Lower lobe of right lung (tissue), 2 donors: ENCODE data around the gene OPRL1. TPM values are rescaled to one million over a fixed set of nuclear protein-coding genes. Genes with fewer than 3 reads are reported as not detected.
A peak's percentile ranks its signal among the peaks of the same experiment; 100 is the strongest.

ENCODE experiments used
- ATAC-seq, 2 donors: fragments of 200-7000 bp; cut with Tn5 transposase; one replicate each; pipeline ENCODE4 v1.9.1; 2020 to 2022; ENCODE audit warnings: mild to moderate bottlenecking in 2 of 2, moderate library complexity in 2 of 2
- DNase-seq: peaks from one replicate; pipeline ENCODE4 v3.0.0-alpha.2; 2020
- H3K27ac ChIP-seq: fragments of 200-600 bp; one replicate; pipeline ENCODE4 v1.8.0; 2022
- H3K27me3 ChIP-seq: fragments of 200-600 bp; one replicate; pipeline ENCODE4 v1.8.0; 2022; ENCODE audit warnings: low read depth
- H3K36me3 ChIP-seq: fragments of 200-600 bp; one replicate; pipeline ENCODE4 v1.8.0; 2022; ENCODE audit warnings: mild to moderate bottlenecking
- H3K4me1 ChIP-seq: fragments of 200-600 bp; one replicate; pipeline ENCODE4 v1.8.0; 2022
- H3K4me3 ChIP-seq: fragments of 200-600 bp; one replicate; pipeline ENCODE4 v1.8.0; 2022; ENCODE audit warnings: mild to moderate bottlenecking
- H3K9me3 ChIP-seq: fragments of 200-600 bp; one replicate; pipeline ENCODE4 v1.8.0; 2022
- CTCF ChIP-seq: fragments of 200-600 bp; IDR thresholded peaks from one replicate; pipeline ENCODE4 v1.8.0; 2022; ENCODE audit warnings: antibody characterized with exemption, mild to moderate bottlenecking
- intact Hi-C: fragments of 100-400 bp; cut with DNase I; formaldehyde crosslinking; loops from one replicate; pipeline ENCODE4 v1.11.0; 2022
- total RNA-seq: library from RNA; stranded (reverse); fragmentation: NEBNext Ultra II Directional; extraction: Animal tissue kit (Norgen Biotek cat#: 25700); gene quantifications from one replicate; pipeline ENCODE4 v1.2.1, GENCODE V29; 2021
- donor health status: DM: no; HTN: yes; CAD: no; lungs with severe emphysema.

OPRL1 gene
- total RNA-seq, 1 donor from 2014 or later, result 2.6 TPM

DNA sequence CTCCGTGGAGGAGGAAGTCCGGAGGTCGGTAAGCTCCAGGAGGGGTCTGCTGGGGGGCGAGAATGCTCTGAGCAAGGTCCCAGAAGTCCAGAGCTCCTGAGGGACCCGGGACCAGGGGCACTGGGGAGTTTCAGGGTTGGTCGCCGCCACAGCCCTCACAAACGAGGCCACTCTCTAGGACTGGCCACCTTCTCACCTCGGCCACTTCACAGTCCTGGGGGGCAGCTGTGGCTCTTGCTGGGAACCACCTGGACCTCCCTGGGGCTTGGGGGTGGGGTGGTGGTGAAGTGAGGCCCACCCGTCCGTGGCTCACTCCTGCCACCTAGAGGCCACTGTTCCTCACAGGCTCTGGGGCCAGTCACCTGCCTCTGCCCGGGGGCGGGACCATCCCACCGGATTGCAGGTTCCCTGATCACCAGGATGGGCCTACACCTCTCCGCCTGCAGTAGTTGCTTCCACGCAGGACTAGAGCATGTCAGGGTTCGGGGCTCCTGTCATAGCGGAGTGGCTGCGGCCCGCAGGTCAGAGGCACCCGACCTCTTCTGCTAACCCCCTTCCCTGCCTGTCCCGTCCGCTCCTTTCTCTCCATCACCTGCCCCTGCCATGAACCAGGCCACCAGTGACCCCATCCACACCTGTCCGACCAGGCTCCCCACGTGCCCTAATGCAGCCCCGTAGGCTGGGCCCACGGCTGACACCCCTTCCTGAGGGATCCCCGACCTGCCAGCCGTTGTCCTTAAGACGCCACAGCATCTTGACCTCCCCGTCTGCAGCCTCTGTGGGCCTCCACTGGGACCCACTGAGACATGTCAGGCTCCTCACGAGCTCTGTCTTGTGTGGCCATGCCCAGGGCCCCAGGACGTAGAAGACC is 22.0 kb upstream of the OPRL1 start:
- no peaks in the 10 kb centered on the region for H3K9me3 ChIP-seq
- DNase-seq (peak; percentile 84), ATAC-seq (peak; percentile 76 to 77)
- H3K27ac ChIP-seq, result peak overlapping the region; percentile 87
- peaks cover 28% of the 10 kb centered on the region for H3K27me3 ChIP-seq
- H3K4me3 ChIP-seq, result peak overlapping the region; percentile 41
- TF ChIP-seq CTCF, result peak; percentile 91
- no peaks in the 10 kb centered on the region for H3K36me3 ChIP-seq
- peaks cover 49% of the 10 kb centered on the region for H3K4me1 ChIP-seq
- intact Hi-C loops, result no loop called here

GRCh38 chr20:64058536-64058935 is 21.3 kb upstream of the OPRL1 start:
- no peak for TF ChIP-seq CTCF
- intact Hi-C loops, result no loop called here
- DNase-seq (no peak), ATAC-seq (no peak)
- no peaks in the 10 kb centered on the region for H3K36me3 ChIP-seq
- H3K9me3 ChIP-seq, result no peaks in the 10 kb centered on the region
- no peak overlapping the region for H3K4me3 ChIP-seq
- peaks cover 28% of the 10 kb centered on the region for H3K27me3 ChIP-seq
- H3K4me1 ChIP-seq, result peaks cover 48% of the 10 kb centered on the region
- peak overlapping the region; percentile 87 for H3K27ac ChIP-seq

GRCh38 chr20:64062276-64062595 is 17.6 kb upstream of the OPRL1 start:
- Histone ChIP-seq H3K27me3 (peaks cover 3% of the 10 kb centered on the region), H3K36me3 (no peaks in the 10 kb centered on the region), H3K4me1 (peaks cover 46% of the 10 kb centered on the region), H3K4me3 (peak overlapping the region; percentile 92), H3K27ac (peak overlapping the region; percentile 88), H3K9me3 (no peaks in the 10 kb centered on the region)
- DNase-seq (no peak), ATAC-seq (no peak)
- intact Hi-C loops, result no loop called here
- TF ChIP-seq CTCF, result no peak

- TF ChIP-seq CTCF, result no peak
- Histone ChIP-seq H3K36me3 (no peaks in the 10 kb centered on the region), H3K27ac (peak within 1 kb of the TSS; percentile 88), H3K27me3 (no peaks in the 10 kb centered on the region), H3K4me1 (peaks cover 40% of the 10 kb centered on the region), H3K9me3 (no peaks in the 10 kb centered on the region), H3K4me3 (peak within 1 kb of the TSS; percentile 92)
- ATAC-seq, result peak; percentile 96 to 97
- intact Hi-C loops, result no loop called here
- DNase-seq, result peak; percentile 99
Observed at GRCh38 chr20:64062596-64063388, 17.1 kb upstream of the OPRL1 start, which contains the start of gene TCEA2. Gene TCEA2 (plus strand): TSS chr20:64063198. CDS start chr20:64063313, 115 bp downstream.

GRCh38 chr20:64063389-64064144 is 16.3 kb upstream of the OPRL1 start:
- intact Hi-C loops, result no loop called here
- peak overlapping the region; percentile 88 for H3K27ac ChIP-seq
- TF ChIP-seq CTCF, result no peak
- H3K27me3 ChIP-seq, result no peaks in the 10 kb centered on the region
- ATAC-seq (peak; percentile 4 to 31), DNase-seq (no peak)
- no peaks in the 10 kb centered on the region for H3K36me3 ChIP-seq
- no peaks in the 10 kb centered on the region for H3K9me3 ChIP-seq
- H3K4me1 ChIP-seq, result peaks cover 33% of the 10 kb centered on the region
- H3K4me3 ChIP-seq, result peak overlapping the region; percentile 92
